HL-60 (cell line): ENCODE measurements around the gene PSMA7.
A peak's percentile ranks its signal among the peaks of the same experiment; 100 is the strongest.

Source experiments
- DNase-seq, 2 experiments: peaks; one replicate each; pipeline ENCODE4 v3.0.0-alpha.2; 2010 to 2020; ENCODE audit warnings: low read depth in 1 of 2, low spot score in 1 of 2
- H3K27ac ChIP-seq: fragments of 250-450 bp; sonication (Bioruptor Pico); replicated peaks from 2 replicates; pipeline ENCODE4 v1.5.1; 2020; ENCODE audit warnings: mild to moderate bottlenecking, moderate library complexity
- H3K27me3 ChIP-seq: fragments of 250-450 bp; sonication (Bioruptor Pico); 2 replicates; pipeline ENCODE4 v1.5.1; 2021; ENCODE audit warnings: mild to moderate bottlenecking, moderate library complexity; ENCODE audit not compliant: insufficient read depth, poor library complexity, severe bottlenecking
- H3K4me3 ChIP-seq: replicated peaks from 2 replicates; pipeline ENCODE4 v1.5.1; 2011; ENCODE audit warnings: mild to moderate bottlenecking, control low read depth, low read length; ENCODE audit not compliant: insufficient read depth
- CTCF ChIP-seq: IDR thresholded peaks from one replicate; pipeline ENCODE4 v1.5.1; 2011; ENCODE audit warnings: low read length, control low read depth, inconsistent platforms; ENCODE audit not compliant: insufficient read depth
- GABPA ChIP-seq: IDR thresholded peaks from 2 replicates; pipeline ENCODE4 v1.6.1; 2012; ENCODE audit warnings: low read depth
- POLR2AphosphoS5 ChIP-seq: IDR thresholded peaks from 2 replicates; pipeline ENCODE4 v1.6.1; 2012; ENCODE audit warnings: low read depth
- REST ChIP-seq: IDR thresholded peaks from 2 replicates; pipeline ENCODE4 v1.6.1; 2012; ENCODE audit warnings: low read depth; ENCODE audit not compliant: insufficient replicate concordance
- SPI1 ChIP-seq: IDR thresholded peaks from 2 replicates; pipeline ENCODE4 v1.6.1; 2012; ENCODE audit warnings: low read depth, mild to moderate bottlenecking, borderline replicate concordance

Gene PSMA7

GRCh38 chr20:62138912-62139311 is 4.3 kb downstream of the PSMA7 start:
- no peaks in the 10 kb centered on the region for H3K27me3 ChIP-seq
- no peak for DNase-seq
- no peak for TF ChIP-seq SPI1
- no peak for TF ChIP-seq CTCF
- TF ChIP-seq REST, result no peak
- no peak for TF ChIP-seq POLR2AphosphoS5
- TF ChIP-seq GABPA, result no peak
- H3K4me3 ChIP-seq, result no peak overlapping the region
- no peak overlapping the region for H3K27ac ChIP-seq

GRCh38 chr20:62138204-62138543 is 5.0 kb downstream of the PSMA7 start:
- H3K27me3 ChIP-seq, result no peaks in the 10 kb centered on the region
- H3K27ac ChIP-seq, result no peak overlapping the region
- no peak overlapping the region for H3K4me3 ChIP-seq
- TF ChIP-seq REST (peak; percentile 54), CTCF (no peak)
- DNase-seq, result no peak

- H3K27ac ChIP-seq, result no peak overlapping the region
- TF ChIP-seq POLR2AphosphoS5 (peak; percentile 39; the same call in 1 of the 2 replicates), GABPA (no peak), REST (no peak), CTCF (no peak)
Observed at GRCh38 chr20:62137478-62138203, 5.6 kb downstream of the PSMA7 start.

More at GRCh38 chr20:62137478-62138203, 5.6 kb downstream of the PSMA7 start:
- DNase-seq, result no peak
- Histone ChIP-seq H3K27me3 (no peaks in the 10 kb centered on the region), H3K4me3 (no peak overlapping the region)
